Astrocyte (in vitro differentiated cells and primary cell): ENCODE results near the gene HOMER3. TPM values are rescaled to one million over a fixed set of nuclear protein-coding genes. Genes with fewer than 3 reads are reported as not detected.
A peak's percentile ranks its signal among the peaks of the same experiment; 100 is the strongest.

ENCODE experiments used
- DNase-seq: peaks from one replicate; pipeline ENCODE4 v3.0.0-alpha.2; 2010; ENCODE audit warnings: low read depth
- FAIRE-seq: peaks from 2 replicates; lab custom pipeline; 2011; peaks lifted over from hg19 to GRCh38; lab: Jason Lieb, UNC
- H2AFZ ChIP-seq: 2 replicates; pipeline ENCODE4 v1.6.0; 2012; ENCODE audit warnings: low read depth, low read length, inconsistent platforms
- H3K27ac ChIP-seq: 2 replicates; pipeline ENCODE4 v1.5.1; 2011; ENCODE audit warnings: low read depth, low read length, inconsistent platforms
- H3K27me3 ChIP-seq: 2 replicates; pipeline ENCODE4 v1.6.0; 2011; ENCODE audit warnings: low read length, inconsistent platforms; ENCODE audit not compliant: insufficient read depth
- H3K36me3 ChIP-seq: 2 replicates; pipeline ENCODE4 v1.5.1; 2011; ENCODE audit warnings: low read length, inconsistent platforms; ENCODE audit not compliant: insufficient read depth
- H3K4me1 ChIP-seq: 2 replicates; pipeline ENCODE4 v1.5.1; 2011; ENCODE audit warnings: low read length, inconsistent platforms; ENCODE audit not compliant: insufficient read depth
- H3K4me2 ChIP-seq: 2 replicates; pipeline ENCODE4 v1.6.0; 2012; ENCODE audit warnings: low read length, inconsistent platforms
- H3K4me3 ChIP-seq: 2 replicates; pipeline ENCODE4 v1.5.1; 2011; ENCODE audit warnings: low read depth, mild to moderate bottlenecking, low read length, inconsistent platforms; ENCODE audit not compliant: insufficient read depth
- H3K79me2 ChIP-seq: 2 replicates; pipeline ENCODE4 v1.6.0; 2012; ENCODE audit warnings: mild to moderate bottlenecking, low read length, inconsistent platforms; ENCODE audit not compliant: insufficient read depth
- H3K9ac ChIP-seq: 2 replicates; pipeline ENCODE4 v1.6.0; 2012; ENCODE audit warnings: mild to moderate bottlenecking, low read length, inconsistent platforms
- H3K9me3 ChIP-seq: 2 replicates; pipeline ENCODE4 v1.5.1; 2012; ENCODE audit warnings: low read depth, mild to moderate bottlenecking, low read length, inconsistent platforms; ENCODE audit not compliant: insufficient read depth
- H4K20me1 ChIP-seq: 2 replicates; pipeline ENCODE4 v1.6.0; 2012; ENCODE audit warnings: low read length, inconsistent platforms; ENCODE audit not compliant: insufficient read depth
- H3K27ac Mint-ChIP-seq: one replicate; pipeline ENCODE4 v1.8.0; 2021; ENCODE audit warnings: mild to moderate bottlenecking, mixed read lengths; ENCODE audit not compliant: unreplicated experiment
- H3K27me3 Mint-ChIP-seq: one replicate; pipeline ENCODE4 v1.8.0; 2021; ENCODE audit warnings: low read depth, mixed read lengths; ENCODE audit not compliant: unreplicated experiment
- H3K36me3 Mint-ChIP-seq: one replicate; pipeline ENCODE4 v1.8.0; 2021; ENCODE audit warnings: low read depth, mixed read lengths; ENCODE audit not compliant: unreplicated experiment
- H3K4me1 Mint-ChIP-seq: one replicate; pipeline ENCODE4 v1.8.0; 2021; ENCODE audit warnings: low read depth, mixed read lengths; ENCODE audit not compliant: unreplicated experiment
- H3K4me3 Mint-ChIP-seq: one replicate; pipeline ENCODE4 v1.8.0; 2021; ENCODE audit warnings: mild to moderate bottlenecking, moderate library complexity, mixed read lengths; ENCODE audit not compliant: unreplicated experiment
- H3K9me3 Mint-ChIP-seq: one replicate; pipeline ENCODE4 v1.8.0; 2021; ENCODE audit warnings: mild to moderate bottlenecking, mixed read lengths; ENCODE audit not compliant: unreplicated experiment
- EZH2 ChIP-seq: IDR thresholded peaks from 2 replicates; pipeline ENCODE4 v1.6.1; 2012; ENCODE audit warnings: mild to moderate bottlenecking, low read length, inconsistent platforms; ENCODE audit not compliant: insufficient read depth
- total RNA-seq: library from RNA; stranded (reverse); gene quantifications from 2 replicates; pipeline ENCODE4 v1.2.1, GENCODE V29; 2021
- TF ChIP-seq, protein P1 (sequence below): IDR thresholded peaks from 2 replicates; pipeline ENCODE4 v1.5.1; 2011; ENCODE audit warnings: low read depth, mild to moderate bottlenecking, inconsistent platforms, low read length, moderate library complexity; ENCODE audit not compliant: insufficient read depth

Gene HOMER3
- total RNA-seq, 1 donor from 2014 or later: 41.9 TPM

DNA sequence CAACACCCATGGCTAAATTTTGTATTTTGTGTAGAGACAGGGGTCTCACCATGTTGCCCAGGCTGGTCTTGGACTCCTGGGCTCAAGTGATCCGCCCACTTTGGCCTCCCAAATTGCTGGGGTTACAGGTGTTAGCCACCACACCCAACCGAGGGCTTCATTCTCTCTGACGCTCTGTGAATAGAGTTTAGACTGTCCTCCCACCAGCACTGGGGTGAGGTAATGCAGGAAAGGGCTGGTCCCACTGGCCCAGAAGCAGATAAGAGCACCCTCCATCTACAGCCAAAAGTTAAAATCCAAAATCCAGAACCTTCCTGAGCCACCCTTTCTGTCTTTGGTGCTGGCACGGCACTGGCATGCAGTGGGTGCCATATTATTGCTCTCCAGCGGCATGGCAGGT, 31.8 kb upstream of the HOMER3 start:
- Histone ChIP-seq H4K20me1 (no peaks in the 10 kb centered on the region), H3K4me3 (no peak overlapping the region), H2AFZ (no peak overlapping the region), H3K36me3 (no peaks in the 10 kb centered on the region), H3K79me2 (no peaks in the 10 kb centered on the region), H3K9ac (no peak overlapping the region), H3K27me3 (no peaks in the 10 kb centered on the region), H3K4me1 (peaks cover 18% of the 10 kb centered on the region), H3K9me3 (no peaks in the 10 kb centered on the region), H3K4me2 (no peak overlapping the region), H3K27ac (no peak overlapping the region)
- TF ChIP-seq, protein P1, sequence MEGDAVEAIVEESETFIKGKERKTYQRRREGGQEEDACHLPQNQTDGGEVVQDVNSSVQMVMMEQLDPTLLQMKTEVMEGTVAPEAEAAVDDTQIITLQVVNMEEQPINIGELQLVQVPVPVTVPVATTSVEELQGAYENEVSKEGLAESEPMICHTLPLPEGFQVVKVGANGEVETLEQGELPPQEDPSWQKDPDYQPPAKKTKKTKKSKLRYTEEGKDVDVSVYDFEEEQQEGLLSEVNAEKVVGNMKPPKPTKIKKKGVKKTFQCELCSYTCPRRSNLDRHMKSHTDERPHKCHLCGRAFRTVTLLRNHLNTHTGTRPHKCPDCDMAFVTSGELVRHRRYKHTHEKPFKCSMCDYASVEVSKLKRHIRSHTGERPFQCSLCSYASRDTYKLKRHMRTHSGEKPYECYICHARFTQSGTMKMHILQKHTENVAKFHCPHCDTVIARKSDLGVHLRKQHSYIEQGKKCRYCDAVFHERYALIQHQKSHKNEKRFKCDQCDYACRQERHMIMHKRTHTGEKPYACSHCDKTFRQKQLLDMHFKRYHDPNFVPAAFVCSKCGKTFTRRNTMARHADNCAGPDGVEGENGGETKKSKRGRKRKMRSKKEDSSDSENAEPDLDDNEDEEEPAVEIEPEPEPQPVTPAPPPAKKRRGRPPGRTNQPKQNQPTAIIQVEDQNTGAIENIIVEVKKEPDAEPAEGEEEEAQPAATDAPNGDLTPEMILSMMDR: no peak
- no peak for TF ChIP-seq EZH2
- Mint-ChIP-seq H3K27me3 (peaks cover 2% of the 10 kb centered on the region), H3K27ac (no peak overlapping the region), H3K9me3 (peaks cover 3% of the 10 kb centered on the region), H3K4me3 (no peak overlapping the region), H3K4me1 (no peaks in the 10 kb centered on the region), H3K36me3 (no peaks in the 10 kb centered on the region)
- FAIRE-seq (no peak), DNase-seq (no peak)

DNA sequence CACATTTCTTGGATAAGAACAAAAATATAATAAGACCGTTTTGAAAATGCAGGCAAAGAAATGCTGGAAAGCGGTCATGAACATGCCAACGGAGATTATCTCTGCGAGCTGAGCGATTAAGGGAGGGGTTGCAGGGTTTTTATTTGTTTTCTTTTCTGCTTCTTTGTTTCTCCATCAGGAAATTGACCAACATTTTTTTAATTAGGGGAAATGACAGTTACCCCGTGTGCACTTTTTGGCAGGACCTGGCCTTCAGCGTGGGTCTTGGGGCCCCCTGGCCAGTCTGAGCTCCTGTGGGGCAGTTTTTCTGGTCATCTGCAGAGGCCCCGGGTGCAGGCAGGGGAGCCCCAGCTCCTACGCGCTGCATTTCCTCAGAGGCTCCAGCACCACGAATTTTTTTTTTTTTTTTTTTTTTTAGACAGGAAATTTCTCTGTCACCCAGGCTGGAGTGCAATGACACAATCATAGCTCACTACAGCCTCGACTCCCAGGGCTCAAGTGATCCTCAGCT, 31.3 kb upstream of the HOMER3 start:
- no peak overlapping the region for H3K27ac ChIP-seq

More for the DNA sequence above, 31.3 kb upstream of the HOMER3 start:
- Histone ChIP-seq H2AFZ (no peak overlapping the region), H3K4me1 (peaks cover 23% of the 10 kb centered on the region), H3K4me3 (no peak overlapping the region), H3K27me3 (no peaks in the 10 kb centered on the region), H3K9me3 (no peaks in the 10 kb centered on the region), H4K20me1 (no peaks in the 10 kb centered on the region), H3K9ac (no peak overlapping the region), H3K4me2 (peak overlapping the region; percentile 61), H3K36me3 (no peaks in the 10 kb centered on the region), H3K79me2 (no peaks in the 10 kb centered on the region)
- no peaks in the 10 kb centered on the region for H3K36me3 Mint-ChIP-seq
- peaks cover 3% of the 10 kb centered on the region for H3K9me3 Mint-ChIP-seq
- no peak overlapping the region for H3K4me3 Mint-ChIP-seq
- H3K4me1 Mint-ChIP-seq: no peaks in the 10 kb centered on the region
- TF ChIP-seq, protein P1: no peak
- TF ChIP-seq EZH2: no peak
- FAIRE-seq (no peak), DNase-seq (no peak)
- peaks cover 2% of the 10 kb centered on the region for H3K27me3 Mint-ChIP-seq
- no peak overlapping the region for H3K27ac Mint-ChIP-seq
